HG03457 (cell line): ENCODE results near the gene SPINK8.
"Not testable (repeated sequence)": the region's sequence is repeated elsewhere in the genome, so short reads cannot be mapped to it uniquely, and the experiment has no call there.

Source experiments
- ATAC-seq: cut with Tn5 transposase; IDR thresholded peaks from one replicate; pipeline ENCODE4 v1.9.1; 2021; ENCODE audit warnings: moderate number of reproducible peaks; ENCODE audit not compliant: unreplicated experiment

Gene SPINK8

DNA sequence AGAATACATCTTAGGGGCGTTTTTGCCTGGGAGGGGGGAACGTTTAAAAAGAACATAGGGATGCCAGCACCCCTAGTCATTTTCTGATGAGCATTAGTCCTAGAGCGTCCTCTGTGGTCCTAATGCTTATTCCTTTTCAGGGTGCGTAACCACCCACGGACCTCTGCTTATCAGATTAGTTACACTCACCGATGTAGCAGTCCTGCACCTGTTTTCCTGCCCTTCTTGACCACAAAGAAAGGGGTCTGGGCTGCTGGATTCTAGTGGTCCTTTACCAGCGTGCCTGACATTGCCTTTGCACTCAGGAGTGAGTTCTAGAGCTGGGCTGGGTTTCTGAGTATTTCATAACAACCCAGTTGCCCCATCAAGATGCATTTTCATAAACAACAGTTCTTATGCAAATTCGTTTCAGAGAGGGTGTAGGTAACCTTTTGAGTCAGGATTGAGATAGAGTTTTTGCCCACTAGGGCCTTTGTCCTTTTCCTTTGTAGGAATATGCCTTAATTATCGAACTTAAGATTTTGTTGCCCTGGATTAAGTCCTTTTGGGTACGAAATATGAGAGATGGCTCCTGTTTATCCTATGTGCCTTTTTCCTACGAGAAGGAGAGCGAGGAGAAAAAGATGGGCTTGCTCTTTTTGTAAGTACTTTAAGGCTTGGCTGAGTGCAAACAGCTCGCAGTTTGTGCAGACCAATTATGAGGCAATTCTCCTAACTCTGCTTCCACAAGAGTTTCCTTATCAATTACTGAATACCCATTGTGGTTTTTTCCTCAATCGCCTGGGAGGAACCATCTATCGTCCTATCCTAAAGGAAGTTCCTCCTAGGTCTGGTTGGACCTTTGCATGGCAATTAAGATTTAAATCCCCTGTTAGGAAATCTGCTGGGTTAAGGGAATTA, at the start of gene SPINK8:
SPINK8 (minus strand) TSS at position 316 of the 900 bp plus-strand sequence. CDS start 5,320 bp downstream, outside the sequence.
- ATAC-seq, result not testable (repeated sequence)

GRCh38 chr3:48372862-48373435, 39.5 kb upstream of the SPINK8 start:
- no peak for ATAC-seq

GRCh38 chr3:48372377-48372770, 38.9 kb upstream of the SPINK8 start:
- no peak for ATAC-seq

GRCh38 chr3:48371651-48372376, 38.4 kb upstream of the SPINK8 start, which contains the start of gene FBXW12:
Gene FBXW12 (plus strand): TSS chr3:48372219. CDS start chr3:48372768, 549 bp downstream.
- ATAC-seq, result no peak

GRCh38 chr3:48370333-48370713, 36.9 kb upstream of the SPINK8 start:
- ATAC-seq, result no peak

DNA sequence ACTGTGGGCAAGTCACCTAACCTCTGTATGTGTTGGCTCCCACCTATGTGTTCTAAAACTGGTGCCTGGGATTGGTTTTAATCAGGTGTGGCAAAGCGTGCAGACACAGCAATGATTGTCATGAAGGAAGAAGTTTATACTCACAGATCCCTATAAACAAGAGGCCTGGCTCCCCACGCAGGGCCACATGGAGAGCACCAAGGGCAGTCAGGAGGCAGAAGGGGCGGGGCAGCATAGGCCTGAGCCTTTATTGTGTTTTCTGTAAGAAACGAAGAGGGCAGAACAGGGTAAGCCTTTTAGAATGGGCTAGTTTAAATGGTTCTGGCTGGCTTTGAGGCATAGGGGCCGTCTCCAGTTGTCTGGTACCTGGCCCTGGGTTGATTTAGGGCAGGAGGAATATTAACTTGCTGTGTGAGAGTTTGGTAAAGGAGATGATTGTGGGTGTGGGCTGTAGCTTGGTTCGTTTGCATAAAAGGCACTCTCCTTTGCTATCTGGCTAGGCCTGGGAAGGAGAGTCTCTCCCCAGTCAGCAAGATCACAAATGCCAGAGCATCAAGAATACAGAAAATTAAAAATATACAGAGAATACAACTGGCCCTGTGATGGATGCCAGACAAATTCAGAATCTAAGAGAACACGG, 36.4 kb upstream of the SPINK8 start:
- ATAC-seq, result no peak

DNA sequence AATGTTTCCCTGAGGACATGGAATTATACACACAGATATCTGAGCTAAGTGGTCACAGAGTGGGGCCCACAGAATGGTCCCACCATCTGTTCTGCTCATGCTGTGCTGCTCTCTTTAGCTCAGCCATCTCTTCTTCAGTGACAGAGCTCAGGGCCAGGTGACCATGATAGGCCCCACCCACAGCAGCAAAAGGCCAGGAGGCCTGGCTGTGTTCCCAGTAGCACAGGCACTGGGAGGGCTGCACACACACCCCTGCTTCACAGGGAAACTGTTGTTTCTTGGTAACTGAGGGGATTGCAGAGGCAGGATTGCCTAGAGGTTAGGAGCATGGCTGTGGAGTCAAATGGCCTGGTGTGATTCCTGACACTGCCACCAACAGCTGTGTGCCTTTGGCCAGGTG, 33.7 kb upstream of the SPINK8 start:
- no peak for ATAC-seq

DNA sequence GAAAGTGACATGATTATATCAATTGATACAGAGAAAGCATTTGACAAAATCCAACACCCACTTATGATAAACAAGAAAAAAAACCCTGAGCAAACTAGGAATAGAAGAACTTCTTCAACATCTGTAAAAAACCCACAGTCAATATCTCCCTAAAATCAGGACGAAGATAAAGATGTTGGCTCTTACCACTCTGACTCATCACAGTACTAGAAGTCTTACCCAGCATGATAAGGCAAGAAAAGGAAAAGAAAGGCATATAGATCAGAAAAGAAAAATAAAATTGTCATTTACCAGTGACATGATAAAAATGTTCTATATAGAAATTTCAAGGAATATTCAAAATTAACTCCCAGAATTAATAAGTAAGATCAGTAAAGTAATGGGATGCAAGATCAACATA, 31.4 kb upstream of the SPINK8 start:
- no peak for ATAC-seq

DNA sequence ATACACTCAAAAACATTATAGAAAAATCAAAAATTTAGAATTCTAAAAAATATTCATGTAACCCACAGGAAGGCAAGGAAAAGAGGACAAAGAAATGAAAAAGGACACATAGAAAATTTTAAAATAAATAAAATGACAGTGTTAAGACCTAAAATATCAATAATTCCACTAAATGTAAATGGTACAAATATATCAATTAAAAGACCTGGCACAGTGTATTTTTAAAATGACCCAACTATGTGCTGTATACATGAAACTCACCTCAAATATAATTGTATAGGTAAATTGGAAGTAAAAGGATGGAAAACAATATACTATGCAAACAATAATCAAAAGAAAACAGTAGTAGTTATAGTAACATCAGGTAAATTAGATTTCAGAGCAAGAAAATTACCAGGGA, 28.5 kb upstream of the SPINK8 start:
- ATAC-seq, result no peak

- ATAC-seq, result no peak
These were observed 23.0 kb upstream of the SPINK8 start for GRCh38 chr3:48356419-48356818.

DNA sequence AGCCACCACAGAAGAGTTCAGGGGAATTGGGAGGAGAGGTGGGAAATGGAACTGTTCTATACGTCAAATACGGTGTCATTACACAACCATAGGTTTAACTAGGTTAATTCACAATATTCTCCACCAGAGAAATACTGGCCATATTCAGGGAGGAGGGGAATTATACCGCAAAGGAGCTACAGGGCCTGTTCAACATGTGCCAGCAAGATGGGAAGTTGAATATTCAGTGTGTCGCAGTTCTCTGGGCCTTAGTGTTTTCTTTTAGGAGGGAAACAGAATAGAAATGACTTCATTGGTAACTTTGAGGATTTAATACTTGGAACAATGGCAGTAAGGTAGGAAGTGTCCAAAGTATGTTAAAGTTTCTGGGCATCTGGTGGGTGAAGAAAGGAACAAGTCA, 20.5 kb upstream of the SPINK8 start:
- no peak for ATAC-seq

DNA sequence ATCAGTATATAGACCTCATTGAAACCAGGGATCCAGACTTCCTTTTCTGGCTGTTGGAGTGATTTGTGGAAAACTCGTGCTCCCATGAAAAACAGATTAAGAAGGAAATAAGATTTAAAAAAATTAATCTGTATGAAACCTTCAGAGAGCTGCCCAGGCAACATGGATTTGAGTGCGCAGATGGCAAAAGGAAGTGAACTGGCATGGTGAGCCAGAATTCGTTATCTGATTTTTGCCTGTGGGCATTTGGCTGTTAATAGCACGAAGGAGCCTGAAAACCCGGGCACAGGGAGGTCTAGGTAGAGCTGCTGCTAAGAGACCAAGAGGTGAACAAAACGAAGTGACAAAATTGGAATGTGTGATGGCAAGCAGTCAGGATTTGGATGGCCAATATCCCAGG, 19.1 kb upstream of the SPINK8 start:
- no peak for ATAC-seq

- no peak for ATAC-seq
These were observed 14.0 kb upstream of the SPINK8 start for GRCh38 chr3:48347500-48347899.

DNA sequence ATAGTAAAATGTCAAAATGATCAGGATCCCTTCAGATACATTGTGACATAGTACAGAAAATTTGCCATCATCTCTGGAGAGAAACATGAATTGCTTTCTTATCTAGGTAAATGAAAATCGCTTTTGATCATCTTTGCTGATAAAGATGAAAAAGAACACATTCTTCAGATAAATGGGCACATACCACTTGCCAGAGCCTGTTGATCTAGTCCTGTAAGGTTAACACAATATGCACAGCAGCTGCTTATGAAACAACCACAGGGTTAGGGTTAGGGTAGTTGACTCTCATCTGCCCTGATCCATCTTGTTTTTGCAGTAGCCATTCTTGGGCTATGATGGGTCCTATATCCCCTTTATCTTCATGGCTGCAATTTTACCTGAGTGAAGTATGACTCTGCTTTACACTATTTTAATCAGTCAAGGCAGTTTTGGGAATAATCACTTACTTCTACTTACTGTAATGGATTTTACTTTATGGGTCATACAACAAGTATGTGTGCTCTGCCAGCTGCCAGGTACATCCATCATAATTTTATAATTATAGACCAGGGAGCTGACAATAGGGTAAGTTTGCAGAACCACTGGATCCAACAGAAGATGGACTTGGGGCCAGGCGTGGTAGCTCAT, 12.6 kb upstream of the SPINK8 start:
- no peak for ATAC-seq

GRCh38 chr3:48344867-48345507, 11.5 kb upstream of the SPINK8 start:
- no peak for ATAC-seq

DNA sequence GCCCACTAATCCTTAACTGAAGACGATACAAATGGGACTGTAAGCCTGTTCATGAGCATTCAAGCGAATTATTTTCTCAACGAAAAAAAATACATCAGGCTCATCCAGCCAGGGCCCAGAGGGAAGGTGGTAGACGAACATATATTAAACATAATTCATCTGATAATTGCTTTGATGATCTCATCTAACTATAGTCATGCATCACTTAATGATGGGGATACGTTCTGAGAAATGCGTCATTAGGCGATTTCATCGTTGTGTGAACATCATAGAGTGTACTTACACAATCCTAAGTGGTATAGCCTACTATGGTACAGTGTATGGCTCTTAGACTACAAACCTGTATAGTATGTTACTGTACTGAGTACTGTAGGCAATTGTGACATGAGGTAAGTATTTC, 10.0 kb upstream of the SPINK8 start:
- ATAC-seq, result no peak

DNA sequence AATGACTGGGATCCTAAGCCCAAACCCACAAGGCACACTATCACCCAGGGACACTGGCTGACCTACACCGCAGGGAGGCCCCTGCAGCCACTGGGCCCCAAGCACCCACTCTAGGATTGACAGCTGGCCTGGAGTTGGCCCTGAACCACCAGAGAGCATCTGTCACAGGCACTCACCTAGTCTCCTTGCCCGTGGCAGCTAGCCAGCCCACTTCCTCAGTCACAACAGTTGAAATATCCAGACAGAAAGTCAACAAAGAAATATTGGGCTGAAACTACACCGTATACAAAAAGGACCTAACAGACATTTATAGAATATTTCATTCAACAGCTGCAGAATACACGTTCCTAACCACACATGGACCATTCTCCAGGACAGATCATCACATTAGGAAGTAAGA, 5.2 kb upstream of the SPINK8 start:
- no peak for ATAC-seq

DNA sequence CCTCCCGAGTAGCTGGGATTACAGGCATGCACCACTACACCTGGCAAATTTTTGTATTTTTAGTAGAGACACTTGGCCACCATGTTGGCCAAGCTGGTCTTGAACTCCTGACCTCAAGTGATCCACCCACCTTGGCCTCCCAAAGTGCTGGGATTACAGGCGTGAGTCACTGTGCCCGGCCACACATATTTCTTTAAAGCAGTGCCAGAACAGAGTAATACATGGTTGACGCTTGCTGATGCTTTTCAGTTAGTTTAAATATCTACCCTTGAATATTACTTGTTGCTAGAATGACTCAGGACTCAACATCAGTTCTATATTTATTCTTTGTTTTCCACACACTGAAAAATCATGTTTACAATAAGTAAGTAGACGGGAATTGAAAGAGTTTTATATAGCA, 4.1 kb upstream of the SPINK8 start:
- ATAC-seq, result not testable (repeated sequence)

DNA sequence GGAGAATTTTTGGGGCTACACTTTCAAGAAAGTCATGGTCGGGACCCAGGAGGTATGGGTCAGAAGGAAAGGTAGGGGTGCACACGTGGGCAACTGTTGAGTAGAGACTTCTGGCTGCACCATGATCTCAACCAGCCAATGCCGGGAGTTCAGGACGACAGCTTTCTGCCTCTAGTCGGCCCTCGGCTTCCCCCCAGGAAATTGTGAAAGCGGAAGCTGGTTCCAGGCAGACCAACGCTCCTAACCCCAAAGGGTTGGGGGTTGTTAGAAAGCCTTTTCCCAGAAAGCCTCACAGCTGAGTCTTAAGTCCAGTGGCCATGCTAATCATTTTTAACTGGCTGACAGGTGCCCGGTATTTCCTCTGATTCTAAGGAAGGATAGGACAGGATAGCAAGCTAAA, 1.8 kb upstream of the SPINK8 start:
- not testable (repeated sequence) for ATAC-seq

DNA sequence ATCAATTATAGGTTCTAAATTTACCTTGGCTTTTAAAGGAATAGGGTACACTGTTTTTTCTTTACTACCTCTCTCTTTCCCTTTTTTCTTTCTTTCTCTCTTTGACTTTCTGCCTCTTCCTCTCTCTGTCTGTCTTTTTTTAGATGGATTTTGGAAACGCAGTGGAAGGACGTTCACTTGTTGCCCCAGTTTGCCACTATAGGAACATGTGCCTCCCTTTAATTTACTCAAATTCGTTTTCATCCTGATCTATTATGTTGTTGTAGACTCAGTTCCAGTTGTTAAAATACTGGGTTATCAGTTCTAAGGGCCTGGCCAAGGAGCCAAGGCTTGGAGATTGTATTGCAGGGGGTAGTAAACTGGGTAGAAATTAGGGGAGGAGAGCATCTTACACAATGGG, 1.1 kb upstream of the SPINK8 start:
- no peak for ATAC-seq
